Measurements from ENCODE around the gene SPATS2L.

The SPATS2L gene

GRCh38 chr2:200319548-200320337 lies 13.2 kb downstream of the SPATS2L start:
- Histone ChIP-seq H3K27ac (ENCODE audit: insufficient read depth, low read length, poor library complexity, severe bottlenecking) (no peak overlapping the region), H3K4me3 (ENCODE audit: insufficient read depth, low read depth, low read length, poor library complexity, severe bottlenecking) (no peak overlapping the region), H3K27me3 (replicated peaks; ENCODE audit: control insufficient read depth, insufficient read depth, low read length, poor library complexity, severe bottlenecking) (no peaks in the 10 kb centered on the region), H3K4me1 (ENCODE audit: control insufficient read depth, insufficient read depth, low read length, poor library complexity, severe bottlenecking) (no peaks in the 10 kb centered on the region), H3K36me3 (ENCODE audit: control insufficient read depth, insufficient read depth, low read length) (no peaks in the 10 kb centered on the region), H3K9me3 (ENCODE audit: control insufficient read depth, low read length) (no peaks in the 10 kb centered on the region)
- DNase-seq, result no peak

GRCh38 chr2:200320344-200320743 lies 13.9 kb downstream of the SPATS2L start:
- no peak overlapping the region for H3K4me3 ChIP-seq (ENCODE audit: insufficient read depth, low read depth, low read length, poor library complexity, severe bottlenecking)
- no peak for DNase-seq
- no peak overlapping the region for H3K27ac ChIP-seq (ENCODE audit: insufficient read depth, low read length, poor library complexity, severe bottlenecking)
- H3K36me3 ChIP-seq (ENCODE audit: control insufficient read depth, insufficient read depth, low read length), result no peaks in the 10 kb centered on the region
- H3K4me1 ChIP-seq (ENCODE audit: control insufficient read depth, insufficient read depth, low read length, poor library complexity, severe bottlenecking), result no peaks in the 10 kb centered on the region
- no peaks in the 10 kb centered on the region for H3K27me3 ChIP-seq (replicated peaks; ENCODE audit: control insufficient read depth, insufficient read depth, low read length, poor library complexity, severe bottlenecking)
- no peaks in the 10 kb centered on the region for H3K9me3 ChIP-seq (ENCODE audit: control insufficient read depth, low read length)

- DNase-seq, result no peak
- Histone ChIP-seq H3K4me3 (ENCODE audit: insufficient read depth, low read depth, low read length, poor library complexity, severe bottlenecking) (no peak overlapping the region), H3K4me1 (ENCODE audit: control insufficient read depth, insufficient read depth, low read length, poor library complexity, severe bottlenecking) (no peaks in the 10 kb centered on the region), H3K36me3 (ENCODE audit: control insufficient read depth, insufficient read depth, low read length) (no peaks in the 10 kb centered on the region), H3K27ac (ENCODE audit: insufficient read depth, low read length, poor library complexity, severe bottlenecking) (no peak overlapping the region), H3K9me3 (ENCODE audit: control insufficient read depth, low read length) (no peaks in the 10 kb centered on the region), H3K27me3 (replicated peaks; ENCODE audit: control insufficient read depth, insufficient read depth, low read length, poor library complexity, severe bottlenecking) (no peaks in the 10 kb centered on the region)
These were observed 14.5 kb downstream of the SPATS2L start for GRCh38 chr2:200320991-200321390.

GRCh38 chr2:200321780-200322534 lies 15.5 kb downstream of the SPATS2L start:
- Histone ChIP-seq H3K36me3 (ENCODE audit: control insufficient read depth, insufficient read depth, low read length) (no peaks in the 10 kb centered on the region), H3K27ac (ENCODE audit: insufficient read depth, low read length, poor library complexity, severe bottlenecking) (no peak overlapping the region), H3K9me3 (ENCODE audit: control insufficient read depth, low read length) (no peaks in the 10 kb centered on the region), H3K4me1 (ENCODE audit: control insufficient read depth, insufficient read depth, low read length, poor library complexity, severe bottlenecking) (no peaks in the 10 kb centered on the region), H3K27me3 (replicated peaks; ENCODE audit: control insufficient read depth, insufficient read depth, low read length, poor library complexity, severe bottlenecking) (no peaks in the 10 kb centered on the region), H3K4me3 (ENCODE audit: insufficient read depth, low read depth, low read length, poor library complexity, severe bottlenecking) (no peak overlapping the region)
- DNase-seq, result no peak

- DNase-seq, result no peak
- H3K4me3 ChIP-seq (ENCODE audit: insufficient read depth, low read depth, low read length, poor library complexity, severe bottlenecking), result no peak overlapping the region
- H3K9me3 ChIP-seq (ENCODE audit: control insufficient read depth, low read length), result no peaks in the 10 kb centered on the region
- H3K4me1 ChIP-seq (ENCODE audit: control insufficient read depth, insufficient read depth, low read length, poor library complexity, severe bottlenecking), result no peaks in the 10 kb centered on the region
- no peaks in the 10 kb centered on the region for H3K36me3 ChIP-seq (ENCODE audit: control insufficient read depth, insufficient read depth, low read length)
- no peak overlapping the region for H3K27ac ChIP-seq (ENCODE audit: insufficient read depth, low read length, poor library complexity, severe bottlenecking)
- H3K27me3 ChIP-seq (replicated peaks; ENCODE audit: control insufficient read depth, insufficient read depth, low read length, poor library complexity, severe bottlenecking), result no peaks in the 10 kb centered on the region
These were observed 16.1 kb downstream of the SPATS2L start for GRCh38 chr2:200322607-200323006.

- Histone ChIP-seq H3K27ac (ENCODE audit: insufficient read depth, low read length, poor library complexity, severe bottlenecking) (no peak overlapping the region), H3K27me3 (replicated peaks; ENCODE audit: control insufficient read depth, insufficient read depth, low read length, poor library complexity, severe bottlenecking) (no peaks in the 10 kb centered on the region), H3K9me3 (ENCODE audit: control insufficient read depth, low read length) (no peaks in the 10 kb centered on the region), H3K4me3 (ENCODE audit: insufficient read depth, low read depth, low read length, poor library complexity, severe bottlenecking) (no peak overlapping the region), H3K4me1 (ENCODE audit: control insufficient read depth, insufficient read depth, low read length, poor library complexity, severe bottlenecking) (no peaks in the 10 kb centered on the region), H3K36me3 (ENCODE audit: control insufficient read depth, insufficient read depth, low read length) (no peaks in the 10 kb centered on the region)
- no peak for DNase-seq
These were observed 17.9 kb downstream of the SPATS2L start for GRCh38 chr2:200324362-200324761.

- Histone ChIP-seq H3K36me3 (ENCODE audit: control insufficient read depth, insufficient read depth, low read length) (no peaks in the 10 kb centered on the region), H3K9me3 (ENCODE audit: control insufficient read depth, low read length) (no peaks in the 10 kb centered on the region), H3K4me1 (ENCODE audit: control insufficient read depth, insufficient read depth, low read length, poor library complexity, severe bottlenecking) (no peaks in the 10 kb centered on the region), H3K27ac (ENCODE audit: insufficient read depth, low read length, poor library complexity, severe bottlenecking) (no peak overlapping the region), H3K4me3 (ENCODE audit: insufficient read depth, low read depth, low read length, poor library complexity, severe bottlenecking) (no peak overlapping the region), H3K27me3 (replicated peaks; ENCODE audit: control insufficient read depth, insufficient read depth, low read length, poor library complexity, severe bottlenecking) (no peaks in the 10 kb centered on the region)
- no peak for DNase-seq
These were observed 22.9 kb downstream of the SPATS2L start for GRCh38 chr2:200329384-200329783.

- Histone ChIP-seq H3K27ac (ENCODE audit: insufficient read depth, low read length, poor library complexity, severe bottlenecking) (no peak overlapping the region), H3K27me3 (replicated peaks; ENCODE audit: control insufficient read depth, insufficient read depth, low read length, poor library complexity, severe bottlenecking) (no peaks in the 10 kb centered on the region), H3K36me3 (ENCODE audit: control insufficient read depth, insufficient read depth, low read length) (no peaks in the 10 kb centered on the region), H3K4me3 (ENCODE audit: insufficient read depth, low read depth, low read length, poor library complexity, severe bottlenecking) (no peak overlapping the region), H3K9me3 (ENCODE audit: control insufficient read depth, low read length) (no peaks in the 10 kb centered on the region), H3K4me1 (ENCODE audit: control insufficient read depth, insufficient read depth, low read length, poor library complexity, severe bottlenecking) (no peaks in the 10 kb centered on the region)
- DNase-seq, result no peak
These were observed 23.3 kb downstream of the SPATS2L start for GRCh38 chr2:200329798-200330197.

- Histone ChIP-seq H3K4me3 (ENCODE audit: insufficient read depth, low read depth, low read length, poor library complexity, severe bottlenecking) (no peak overlapping the region), H3K4me1 (ENCODE audit: control insufficient read depth, insufficient read depth, low read length, poor library complexity, severe bottlenecking) (no peaks in the 10 kb centered on the region), H3K9me3 (ENCODE audit: control insufficient read depth, low read length) (no peaks in the 10 kb centered on the region), H3K36me3 (ENCODE audit: control insufficient read depth, insufficient read depth, low read length) (no peaks in the 10 kb centered on the region), H3K27me3 (replicated peaks; ENCODE audit: control insufficient read depth, insufficient read depth, low read length, poor library complexity, severe bottlenecking) (no peaks in the 10 kb centered on the region), H3K27ac (ENCODE audit: insufficient read depth, low read length, poor library complexity, severe bottlenecking) (no peak overlapping the region)
- DNase-seq, result no peak
These were observed 24.0 kb downstream of the SPATS2L start for GRCh38 chr2:200330351-200331060.

- DNase-seq, result no peak
- Histone ChIP-seq H3K27ac (ENCODE audit: insufficient read depth, low read length, poor library complexity, severe bottlenecking) (no peak overlapping the region), H3K4me3 (ENCODE audit: insufficient read depth, low read depth, low read length, poor library complexity, severe bottlenecking) (no peak overlapping the region), H3K27me3 (replicated peaks; ENCODE audit: control insufficient read depth, insufficient read depth, low read length, poor library complexity, severe bottlenecking) (no peaks in the 10 kb centered on the region), H3K4me1 (ENCODE audit: control insufficient read depth, insufficient read depth, low read length, poor library complexity, severe bottlenecking) (no peaks in the 10 kb centered on the region), H3K9me3 (ENCODE audit: control insufficient read depth, low read length) (no peaks in the 10 kb centered on the region), H3K36me3 (ENCODE audit: control insufficient read depth, insufficient read depth, low read length) (no peaks in the 10 kb centered on the region)
These were observed 24.5 kb downstream of the SPATS2L start for GRCh38 chr2:200331061-200331400.

All from effector memory CD4-positive, alpha-beta T cell (primary cell).